ENCODE data around the gene PCP2.

DNA sequence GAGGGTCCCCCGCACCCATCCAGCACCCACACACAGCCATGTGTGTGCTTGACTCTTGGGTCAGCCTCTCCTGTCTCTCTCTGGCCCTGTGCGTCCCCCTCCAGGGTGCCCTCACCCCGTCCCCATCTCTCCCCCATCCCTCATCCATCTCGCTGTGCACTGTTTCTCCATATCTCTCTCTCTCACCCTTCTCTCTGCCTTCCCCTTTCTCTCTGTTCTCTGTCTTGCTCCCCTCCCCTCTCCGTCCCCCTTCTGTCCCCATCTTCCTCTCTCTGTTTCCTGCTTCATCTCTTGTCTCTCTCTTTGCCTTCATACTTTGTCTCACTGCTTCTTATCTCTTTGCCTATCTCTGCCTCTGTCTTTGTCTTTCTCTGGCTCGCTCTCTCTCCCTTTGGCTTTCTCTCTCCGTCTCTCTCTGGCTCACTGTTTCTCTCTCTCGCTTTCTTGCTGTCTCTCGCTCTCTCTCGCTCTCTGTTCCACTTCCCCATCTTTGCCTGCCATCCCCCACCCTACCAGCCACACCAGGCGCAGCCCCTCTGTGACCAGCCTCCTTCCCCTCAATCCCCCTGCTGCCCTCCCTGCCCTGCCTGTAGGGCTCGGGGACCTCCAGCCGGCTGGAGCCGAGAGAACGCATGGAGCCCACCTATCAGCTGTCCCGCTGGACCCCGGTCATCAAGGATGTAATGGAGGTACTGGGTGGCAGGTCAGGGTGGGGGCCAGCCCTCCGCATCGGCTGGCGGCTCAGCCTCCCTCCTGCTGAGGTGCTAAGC is 12.3 kb upstream of the PCP2 start:
- TF ChIP-seq POLR2A (IDR thresholded peaks at IDR 0.05; ENCODE audit: low read length) = no peak
- TF ChIP-seq GATA1 (IDR thresholded peaks at IDR 0.05; ENCODE audit: low read depth, low read length) = no peak

Data from erythroblast (primary cell).